ENCODE data around the gene LIN28A.

Gene LIN28A

DNA sequence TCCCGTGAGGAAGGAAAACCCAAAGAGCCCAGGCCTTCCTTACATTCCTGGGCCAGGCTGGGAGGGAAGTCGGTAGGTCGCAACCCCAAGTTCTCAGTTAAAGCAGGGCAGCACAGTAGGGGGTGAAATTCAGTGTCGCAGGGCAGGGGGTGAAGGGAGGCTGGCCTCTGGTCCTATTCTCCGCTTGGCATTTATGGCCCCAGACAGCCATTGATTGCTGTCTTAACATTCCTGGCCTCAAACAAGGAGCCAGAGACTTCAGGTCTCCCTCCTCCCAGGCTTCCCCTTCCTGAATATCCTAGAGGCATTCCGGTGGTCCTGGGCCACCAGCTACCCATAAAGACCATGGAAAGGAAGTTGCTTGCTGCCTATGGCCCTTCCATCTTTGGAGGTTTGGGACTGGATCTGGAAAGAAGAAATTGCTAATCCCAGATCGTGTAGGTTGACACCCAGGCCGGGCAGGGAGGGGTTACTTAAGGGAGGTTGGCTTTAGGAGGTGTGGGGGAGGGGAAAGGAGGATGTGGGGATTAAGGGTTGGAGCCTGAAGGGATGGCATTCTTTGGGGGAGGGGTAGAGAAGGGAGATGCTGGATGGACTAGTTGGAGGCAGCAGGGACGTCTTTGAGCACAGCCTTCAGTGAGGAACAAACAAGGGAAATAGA is 1.7 kb downstream of the LIN28A start:
- no peak for DNase-seq (ENCODE audit: low read depth in 2 of 2)
- H3K4me3 ChIP-seq (replicated peaks in 1 of 2; ENCODE audit: low read depth in 2 of 2, low read length in 2 of 2) = no peak overlapping the region
- no peak for TF ChIP-seq CTCF (IDR thresholded peaks at IDR 0.05; ENCODE audit: low read depth, low read length)

DNA sequence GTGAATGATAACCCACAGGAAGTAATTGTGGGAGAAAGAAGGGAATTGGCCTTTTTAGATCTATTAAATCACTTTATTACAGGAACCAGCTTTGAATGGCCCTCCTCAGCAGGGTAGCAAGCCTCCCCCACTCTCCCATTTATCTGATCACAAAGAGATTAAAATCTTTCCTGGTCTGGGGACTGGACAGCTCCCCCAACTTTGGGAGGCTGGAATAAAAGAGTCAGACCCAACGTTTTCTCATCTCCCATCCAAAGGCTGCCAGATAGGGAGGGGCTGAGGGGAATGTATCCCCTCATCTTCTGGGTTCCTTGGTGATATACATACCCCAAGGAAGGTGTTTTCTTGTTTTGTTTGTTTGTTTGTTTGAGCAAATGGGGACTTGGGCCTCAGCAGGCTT is 2.4 kb downstream of the LIN28A start:
- TF ChIP-seq CTCF (IDR thresholded peaks at IDR 0.05; ENCODE audit: low read depth, low read length) = no peak
- no peak for DNase-seq (ENCODE audit: low read depth in 2 of 2)
- no peak overlapping the region for H3K4me3 ChIP-seq (replicated peaks in 1 of 2; ENCODE audit: low read depth in 2 of 2, low read length in 2 of 2)

- DNase-seq (ENCODE audit: low read depth in 2 of 2) = peak; percentile 73 to 75
- H3K4me3 ChIP-seq (replicated peaks in 1 of 2; ENCODE audit: low read depth in 2 of 2, low read length in 2 of 2) = no peak overlapping the region
- peak; percentile 98 for TF ChIP-seq CTCF (IDR thresholded peaks at IDR 0.05; ENCODE audit: low read depth, low read length)
These were observed 6.6 kb downstream of the LIN28A start for GRCh38 chr1:26417111-26417759.

GRCh38 chr1:26418865-26419349 is 8.3 kb downstream of the LIN28A start:
- no peak for DNase-seq (ENCODE audit: low read depth in 2 of 2)
- H3K4me3 ChIP-seq (replicated peaks in 1 of 2; ENCODE audit: low read depth in 2 of 2, low read length in 2 of 2) = no peak overlapping the region
- no peak for TF ChIP-seq CTCF (IDR thresholded peaks at IDR 0.05; ENCODE audit: low read depth, low read length)

DNA sequence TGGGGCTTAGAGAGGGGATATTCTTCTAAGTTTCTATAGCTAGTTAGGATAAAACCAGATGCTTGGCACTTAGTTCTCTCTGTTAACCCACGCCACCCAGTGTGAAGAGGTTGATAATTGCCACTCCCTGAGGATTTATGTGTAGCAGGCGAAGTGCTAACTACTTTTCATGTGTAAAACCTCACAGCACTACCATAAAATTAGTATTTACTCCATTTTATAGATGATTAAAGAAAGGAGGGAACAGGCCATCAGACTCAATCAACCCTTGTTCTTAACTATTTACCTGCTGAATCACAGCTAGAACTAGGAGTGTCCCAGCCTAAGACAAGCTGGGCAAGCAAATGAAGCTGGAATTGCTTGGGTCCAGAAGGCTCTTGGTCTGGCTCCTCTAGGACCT is 8.9 kb downstream of the LIN28A start:
- no peak for TF ChIP-seq CTCF (IDR thresholded peaks at IDR 0.05; ENCODE audit: low read depth, low read length)
- H3K4me3 ChIP-seq (replicated peaks in 1 of 2; ENCODE audit: low read depth in 2 of 2, low read length in 2 of 2) = no peak overlapping the region
- DNase-seq (ENCODE audit: low read depth in 2 of 2) = no peak

- H3K4me3 ChIP-seq (replicated peaks in 1 of 2; ENCODE audit: low read depth in 2 of 2, low read length in 2 of 2) = no peak overlapping the region
- no peak for DNase-seq (ENCODE audit: low read depth in 2 of 2)
- TF ChIP-seq CTCF (IDR thresholded peaks at IDR 0.05; ENCODE audit: low read depth, low read length) = no peak
These were observed 19.1 kb downstream of the LIN28A start for GRCh38 chr1:26429721-26430120.
